ENCODE data around the gene GNAS.

Gene GNAS

DNA sequence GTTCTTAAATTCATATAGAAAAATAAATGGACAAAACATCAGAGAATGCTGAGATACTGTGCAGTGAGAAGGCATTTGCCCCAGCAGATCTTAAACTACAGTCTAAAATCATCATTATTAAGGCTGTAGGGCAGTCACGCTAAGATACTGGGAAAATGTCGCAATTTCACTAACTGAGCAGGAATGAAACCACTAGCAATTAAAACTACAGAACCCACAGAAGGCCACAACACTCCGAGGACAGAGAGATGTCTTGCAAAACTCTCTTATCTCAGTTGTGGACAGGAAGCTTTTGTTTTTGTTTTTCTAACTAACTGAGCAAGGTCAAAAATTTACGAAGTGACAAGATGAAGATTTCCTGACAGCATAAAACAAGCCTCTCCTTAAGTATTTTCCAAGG, 20.1 kb upstream of the GNAS start:
- TF ChIP-seq, protein P1, sequence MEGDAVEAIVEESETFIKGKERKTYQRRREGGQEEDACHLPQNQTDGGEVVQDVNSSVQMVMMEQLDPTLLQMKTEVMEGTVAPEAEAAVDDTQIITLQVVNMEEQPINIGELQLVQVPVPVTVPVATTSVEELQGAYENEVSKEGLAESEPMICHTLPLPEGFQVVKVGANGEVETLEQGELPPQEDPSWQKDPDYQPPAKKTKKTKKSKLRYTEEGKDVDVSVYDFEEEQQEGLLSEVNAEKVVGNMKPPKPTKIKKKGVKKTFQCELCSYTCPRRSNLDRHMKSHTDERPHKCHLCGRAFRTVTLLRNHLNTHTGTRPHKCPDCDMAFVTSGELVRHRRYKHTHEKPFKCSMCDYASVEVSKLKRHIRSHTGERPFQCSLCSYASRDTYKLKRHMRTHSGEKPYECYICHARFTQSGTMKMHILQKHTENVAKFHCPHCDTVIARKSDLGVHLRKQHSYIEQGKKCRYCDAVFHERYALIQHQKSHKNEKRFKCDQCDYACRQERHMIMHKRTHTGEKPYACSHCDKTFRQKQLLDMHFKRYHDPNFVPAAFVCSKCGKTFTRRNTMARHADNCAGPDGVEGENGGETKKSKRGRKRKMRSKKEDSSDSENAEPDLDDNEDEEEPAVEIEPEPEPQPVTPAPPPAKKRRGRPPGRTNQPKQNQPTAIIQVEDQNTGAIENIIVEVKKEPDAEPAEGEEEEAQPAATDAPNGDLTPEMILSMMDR (IDR thresholded peaks at IDR 0.05; ENCODE audit: extremely low read depth, missing control alignments): no peak
- no peak for DNase-seq (ENCODE audit: low spot score)

DNA sequence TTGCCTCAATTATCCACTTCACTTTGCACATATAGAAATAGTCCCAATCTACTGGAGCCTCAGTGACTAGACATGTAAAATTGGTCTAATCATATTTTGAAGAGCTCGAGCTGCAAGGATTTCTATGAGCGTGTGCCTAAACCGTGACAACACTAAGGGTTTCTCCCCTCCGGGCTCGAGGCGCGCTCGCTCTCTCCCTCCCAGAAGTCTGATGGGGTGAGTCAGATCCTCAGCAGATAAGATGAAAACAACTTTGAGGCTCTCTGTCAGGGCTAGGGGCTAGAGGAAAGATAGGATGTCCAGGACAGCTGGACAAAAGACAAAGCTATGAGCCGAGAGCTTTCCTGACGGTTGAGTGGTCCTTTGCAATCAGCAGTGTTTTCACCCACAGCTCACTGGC, 18.6 kb upstream of the GNAS start:
- no peak for DNase-seq (ENCODE audit: low spot score)
- TF ChIP-seq, protein P1 (IDR thresholded peaks at IDR 0.05; ENCODE audit: extremely low read depth, missing control alignments): no peak

DNA sequence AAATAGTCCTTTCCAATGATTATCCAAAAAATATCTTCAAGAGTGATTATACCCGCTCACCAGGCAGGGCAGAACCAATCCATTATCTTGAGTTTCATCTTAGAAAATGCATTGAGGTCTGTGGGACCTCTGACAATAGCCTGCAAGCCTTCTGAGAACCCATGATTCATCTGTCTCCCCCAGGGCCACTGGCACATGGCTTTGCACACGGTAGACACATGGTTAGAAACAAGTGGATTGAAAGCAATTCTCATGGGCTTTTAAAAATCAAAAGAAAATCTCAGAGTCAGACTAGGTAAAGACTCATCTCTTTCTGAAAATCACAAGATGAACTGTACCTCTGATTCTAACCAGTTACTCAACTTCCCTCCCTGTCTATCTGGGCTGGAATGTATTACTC, 17.3 kb upstream of the GNAS start:
- TF ChIP-seq, protein P1 (IDR thresholded peaks at IDR 0.05; ENCODE audit: extremely low read depth, missing control alignments): no peak

DNA sequence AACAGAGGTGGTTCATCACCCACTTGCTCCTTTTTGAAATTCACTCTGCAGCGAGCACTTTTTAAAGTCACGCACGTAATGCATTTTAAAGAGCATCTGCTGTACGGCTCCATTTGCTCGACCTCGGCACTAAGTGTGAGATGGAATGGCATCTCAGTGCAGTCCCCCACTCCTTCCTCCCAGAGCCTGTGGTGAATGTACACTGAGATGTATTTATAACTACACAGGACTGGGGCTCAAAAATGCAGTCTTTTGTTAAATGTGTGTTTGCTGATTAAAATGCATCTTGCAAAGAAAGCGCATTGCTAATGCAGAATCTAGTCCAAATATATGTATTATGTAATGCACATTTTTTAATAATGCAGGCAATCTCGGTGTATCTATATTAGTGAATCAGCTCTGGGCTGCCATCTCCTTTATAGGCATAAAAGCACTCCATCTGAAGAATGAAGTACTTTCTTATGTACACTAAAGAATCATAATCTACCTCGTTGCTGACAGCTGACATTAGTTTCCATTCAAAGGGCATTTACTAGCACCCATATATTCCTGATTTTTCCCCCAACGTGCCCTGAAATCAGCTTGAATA, 15.8 kb upstream of the GNAS start:
- TF ChIP-seq, protein P1 (IDR thresholded peaks at IDR 0.05; ENCODE audit: extremely low read depth, missing control alignments): no peak
- DNase-seq (ENCODE audit: low spot score): no peak

More for the DNA sequence above, 17.3 kb upstream of the GNAS start:
- no peak for DNase-seq (ENCODE audit: low spot score)

DNA sequence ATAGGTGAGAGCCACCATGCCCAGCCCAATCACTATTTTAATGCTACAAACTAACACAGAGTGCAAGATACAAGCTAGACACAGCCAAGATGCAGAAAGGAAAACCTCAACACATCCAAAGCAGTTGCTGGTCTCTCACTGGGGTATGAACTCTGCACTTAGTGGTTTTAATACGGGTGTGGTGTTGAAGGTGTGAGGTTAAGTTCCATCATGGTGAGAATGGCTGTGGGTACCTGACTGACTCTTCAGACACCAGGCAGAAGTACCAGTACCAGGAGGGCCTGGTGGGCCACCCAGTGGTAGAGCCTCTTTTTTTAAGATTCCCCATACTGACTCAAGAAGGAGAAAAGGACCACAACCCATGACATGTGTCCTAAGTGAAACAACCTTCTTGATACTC, 14.8 kb upstream of the GNAS start:
- DNase-seq (ENCODE audit: low spot score): no peak
- TF ChIP-seq, protein P1 (IDR thresholded peaks at IDR 0.05; ENCODE audit: extremely low read depth, missing control alignments): no peak

DNA sequence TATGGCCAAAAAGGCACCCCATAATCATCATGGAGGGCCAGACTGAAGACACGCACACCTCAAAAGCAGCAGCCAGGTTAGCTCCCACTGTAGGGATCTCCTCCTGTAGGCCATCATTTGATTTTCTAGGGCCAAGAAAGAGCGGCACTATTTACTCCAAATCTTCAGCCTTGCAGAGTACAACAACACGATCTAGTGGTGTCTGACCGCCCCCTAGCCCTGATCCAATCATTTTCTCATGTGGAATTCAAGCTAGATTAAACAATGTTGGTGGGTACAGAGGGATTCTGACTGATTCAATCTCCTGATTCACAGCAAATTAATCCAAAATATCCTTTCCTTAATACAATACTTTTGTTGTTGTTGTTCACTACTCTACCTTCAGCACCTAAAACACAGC, 14.3 kb upstream of the GNAS start:
- no peak for DNase-seq (ENCODE audit: low spot score)
- TF ChIP-seq, protein P1 (IDR thresholded peaks at IDR 0.05; ENCODE audit: extremely low read depth, missing control alignments): no peak

DNA sequence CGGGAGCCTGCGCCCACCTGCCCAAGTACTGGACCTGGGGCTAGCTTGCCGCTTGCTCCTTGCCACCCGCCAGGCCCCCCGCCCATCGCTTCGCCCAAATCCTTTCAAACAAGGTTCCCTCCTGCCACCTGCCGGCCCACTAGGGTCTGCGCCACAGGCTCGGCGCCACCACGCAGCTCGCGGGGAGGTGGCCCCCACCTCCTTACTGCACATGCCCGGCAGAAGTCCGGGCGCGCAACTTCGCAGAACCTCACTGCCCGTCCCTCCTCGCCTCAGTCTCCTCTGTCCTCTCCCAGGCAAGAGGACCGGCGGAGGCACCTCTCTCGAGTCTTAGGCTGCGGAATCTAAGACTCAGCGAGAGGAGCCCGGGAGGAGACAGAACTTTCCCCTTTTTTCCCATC, 13.0 kb upstream of the GNAS start:
- TF ChIP-seq, protein P1 (IDR thresholded peaks at IDR 0.05; ENCODE audit: extremely low read depth, missing control alignments): peak; percentile 30
- DNase-seq (ENCODE audit: low spot score): peak; percentile 64

Data from GM20000 (cell line).